SW 1271 (cell line): ENCODE data around the gene LRRC71.
"Not testable (repeated sequence)": the region's sequence is repeated elsewhere in the genome, so short reads cannot be mapped to it uniquely, and the experiment has no call there.

Experiments used
- DNase-seq, 2 experiments: peaks; one replicate each; lab custom pipeline; 2025; lab: John Stamatoyannopoulos, UW

The LRRC71 gene

DNA sequence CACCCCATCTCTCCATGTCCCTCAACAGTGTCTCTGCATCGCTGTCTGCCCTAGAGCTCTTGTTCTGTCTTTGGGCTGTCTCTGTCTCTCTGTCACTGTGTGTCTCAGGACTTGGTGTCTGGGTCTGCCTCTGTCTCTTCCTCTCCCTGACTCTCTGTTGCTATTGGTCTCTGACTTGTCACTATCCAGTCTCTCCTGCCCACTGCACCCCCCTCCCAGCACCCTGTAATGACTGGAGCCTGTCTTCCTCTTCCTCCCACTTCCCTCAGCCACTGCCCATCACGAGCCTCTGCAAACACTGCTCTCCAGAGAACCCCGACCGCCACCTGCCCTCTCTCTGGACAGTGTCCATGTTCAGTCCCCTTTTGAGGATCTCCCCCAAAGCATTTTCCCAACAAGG is 14.8 kb upstream of the LRRC71 start:
- DNase-seq: no peak

GRCh38 chr1:156906206-156906906 is 14.1 kb upstream of the LRRC71 start:
- DNase-seq: no peak

DNA sequence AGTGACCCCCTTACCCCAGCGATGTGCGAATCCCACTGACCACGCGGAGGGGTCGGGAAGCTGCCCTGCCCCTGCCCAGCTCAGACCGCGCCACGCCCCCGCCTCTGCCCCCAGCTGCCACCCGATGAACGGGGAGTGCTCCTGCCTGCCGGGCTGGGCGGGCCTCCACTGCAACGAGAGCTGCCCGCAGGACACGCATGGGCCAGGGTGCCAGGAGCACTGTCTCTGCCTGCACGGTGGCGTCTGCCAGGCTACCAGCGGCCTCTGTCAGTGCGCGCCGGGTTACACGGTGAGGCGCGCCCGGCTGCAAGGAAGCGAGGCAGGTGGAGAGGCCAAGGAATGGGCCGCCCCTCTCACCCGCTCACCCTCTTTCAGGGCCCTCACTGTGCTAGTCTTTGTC is 11.9 kb upstream of the LRRC71 start:
- no peak for DNase-seq

GRCh38 chr1:156908955-156909354 is 11.5 kb upstream of the LRRC71 start:
- no peak for DNase-seq

DNA sequence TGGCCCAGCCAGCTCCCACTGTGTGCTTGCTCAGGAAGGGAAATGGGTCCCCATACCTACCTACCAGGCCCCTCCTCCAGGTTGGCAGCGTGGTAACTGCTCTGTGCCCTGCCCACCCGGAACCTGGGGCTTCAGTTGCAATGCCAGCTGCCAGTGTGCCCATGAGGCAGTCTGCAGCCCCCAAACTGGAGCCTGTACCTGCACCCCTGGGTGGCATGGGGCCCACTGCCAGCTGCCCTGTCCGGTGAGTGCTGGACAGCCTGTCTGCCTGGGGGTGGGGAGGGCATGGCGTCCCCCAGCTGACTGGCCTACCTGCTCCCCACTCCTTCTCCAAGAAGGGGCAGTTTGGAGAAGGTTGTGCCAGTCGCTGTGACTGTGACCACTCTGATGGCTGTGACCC is 10.8 kb upstream of the LRRC71 start:
- DNase-seq: no peak

GRCh38 chr1:156910309-156910782 is 10.1 kb upstream of the LRRC71 start:
- no peak for DNase-seq

GRCh38 chr1:156911577-156912298 is 8.7 kb upstream of the LRRC71 start:
- no peak for DNase-seq

- no peak for DNase-seq
These were observed 8.1 kb upstream of the LRRC71 start for GRCh38 chr1:156912310-156912709.

DNA sequence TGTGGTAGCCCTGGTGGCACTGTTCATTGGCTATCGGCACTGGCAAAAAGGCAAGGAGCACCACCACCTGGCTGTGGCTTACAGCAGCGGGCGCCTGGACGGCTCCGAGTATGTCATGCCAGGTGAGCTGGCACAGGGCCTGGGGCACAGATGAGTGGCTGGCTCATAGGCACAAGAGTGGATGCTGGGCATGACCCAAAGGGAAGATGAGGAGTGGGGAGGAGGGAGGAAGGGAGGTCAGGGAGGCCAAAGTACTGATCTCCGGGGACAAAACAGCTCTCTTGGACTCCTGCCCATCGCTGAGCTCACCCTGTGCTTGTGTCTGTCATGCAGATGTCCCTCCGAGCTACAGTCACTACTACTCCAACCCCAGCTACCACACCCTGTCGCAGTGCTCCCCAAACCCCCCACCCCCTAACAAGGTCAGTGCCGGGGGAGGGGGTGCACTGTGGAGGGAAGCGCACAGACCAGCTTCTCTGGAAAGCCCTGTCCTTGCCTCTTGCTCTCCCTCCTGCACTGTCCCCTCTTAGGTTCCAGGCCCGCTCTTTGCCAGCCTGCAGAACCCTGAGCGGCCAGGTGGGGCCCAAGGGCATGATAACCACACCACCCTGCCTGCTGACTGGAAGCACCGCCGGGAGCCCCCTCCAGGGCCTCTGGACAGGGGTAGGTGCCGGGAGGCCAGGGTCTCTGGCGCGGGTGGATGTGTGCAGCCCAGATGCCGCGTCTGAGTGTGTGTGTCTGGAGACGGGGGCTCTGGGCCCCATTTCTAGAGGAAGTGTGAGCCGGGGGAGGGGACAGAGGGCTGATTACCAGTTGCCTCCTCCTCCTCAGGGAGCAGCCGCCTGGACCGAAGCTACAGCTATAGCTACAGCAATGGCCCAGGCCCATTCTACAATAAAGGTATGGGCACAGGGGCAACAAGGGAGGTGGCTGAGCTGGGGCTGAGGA is 7.3 kb upstream of the LRRC71 start:
- DNase-seq: no peak

DNA sequence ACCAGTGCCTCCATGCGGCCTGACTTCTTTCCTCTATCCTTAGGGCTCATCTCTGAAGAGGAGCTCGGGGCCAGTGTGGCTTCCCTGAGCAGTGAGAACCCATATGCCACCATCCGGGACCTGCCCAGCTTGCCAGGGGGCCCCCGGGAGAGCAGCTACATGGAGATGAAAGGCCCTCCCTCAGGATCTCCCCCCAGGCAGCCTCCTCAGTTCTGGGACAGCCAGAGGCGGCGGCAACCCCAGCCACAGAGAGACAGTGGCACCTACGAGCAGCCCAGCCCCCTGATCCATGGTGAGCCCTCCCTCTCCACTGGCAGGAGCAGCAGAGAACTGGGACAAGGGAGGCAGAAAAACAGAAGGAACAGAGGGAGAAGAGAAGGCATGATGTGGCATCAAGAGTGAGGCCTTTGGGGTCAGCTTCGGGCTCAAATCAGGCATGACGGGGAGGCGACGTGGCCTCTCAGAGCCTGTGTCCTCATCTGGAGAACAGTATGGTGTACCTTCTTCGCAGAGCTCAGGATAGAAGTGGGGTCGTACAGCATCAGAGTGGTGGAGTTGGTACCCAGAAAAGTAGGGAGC is 6.5 kb upstream of the LRRC71 start:
- DNase-seq: no peak

GRCh38 chr1:156914440-156914856 is 6.0 kb upstream of the LRRC71 start:
- no peak for DNase-seq

DNA sequence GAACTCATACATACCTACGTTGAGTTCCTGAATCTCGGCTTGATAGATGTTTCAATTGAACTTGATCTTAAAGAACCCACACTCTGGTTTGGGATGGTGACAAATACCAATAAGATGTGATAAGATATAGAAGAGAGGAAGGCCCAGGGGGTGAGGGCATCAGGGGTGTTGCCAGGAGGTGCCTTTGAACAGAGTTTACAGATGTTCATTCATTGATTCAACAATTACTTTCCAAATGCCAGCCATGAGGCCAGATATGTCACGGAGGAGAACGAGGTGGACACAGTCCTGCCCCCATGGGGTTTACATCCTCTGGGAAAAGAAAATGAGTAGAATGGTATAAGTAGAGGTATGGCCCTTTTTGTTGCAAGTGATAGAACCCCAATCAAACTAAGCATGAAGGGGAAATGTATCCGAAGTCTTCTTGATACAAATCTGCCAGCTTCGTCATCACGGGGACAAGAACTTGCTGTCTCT is 659 bp downstream of the LRRC71 start:
- DNase-seq: no peak

- no peak for DNase-seq
These were observed 2.7 kb downstream of the LRRC71 start for GRCh38 chr1:156922986-156923669.

GRCh38 chr1:156923670-156924477 is 3.4 kb downstream of the LRRC71 start:
- DNase-seq: no peak

DNA sequence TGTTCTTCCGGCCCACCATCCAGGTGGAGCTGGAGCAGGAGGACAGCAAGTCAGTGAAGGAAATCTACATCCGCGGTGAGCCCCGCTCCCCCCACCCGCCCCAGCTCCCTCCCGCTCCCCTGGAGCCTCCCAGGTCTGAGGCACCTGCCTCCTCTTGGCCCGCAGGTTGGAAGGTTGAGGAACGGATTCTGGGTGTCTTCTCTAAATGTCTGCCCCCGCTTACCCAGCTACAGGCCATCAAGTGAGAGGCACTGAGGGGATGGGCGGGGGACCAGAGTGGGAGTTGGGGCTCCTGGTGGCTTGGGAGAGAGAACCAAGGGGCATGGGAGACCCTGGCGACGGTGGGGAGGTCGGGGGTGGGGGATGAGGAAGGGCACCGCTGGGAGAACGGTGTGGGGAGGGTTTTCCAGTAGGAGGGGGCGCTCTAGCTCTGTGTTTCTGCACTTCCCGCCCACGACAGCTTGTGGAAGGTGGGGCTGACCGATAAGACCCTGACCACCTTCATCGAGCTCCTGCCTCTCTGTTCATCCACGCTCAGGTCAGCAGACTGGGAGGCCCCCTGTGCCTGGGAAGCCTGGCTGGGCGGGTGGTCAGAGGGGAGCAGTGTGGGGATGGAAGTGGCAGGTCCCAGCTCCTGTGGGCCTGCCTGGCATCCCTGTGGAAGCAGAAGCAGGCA is 4.2 kb downstream of the LRRC71 start:
- DNase-seq: no peak

DNA sequence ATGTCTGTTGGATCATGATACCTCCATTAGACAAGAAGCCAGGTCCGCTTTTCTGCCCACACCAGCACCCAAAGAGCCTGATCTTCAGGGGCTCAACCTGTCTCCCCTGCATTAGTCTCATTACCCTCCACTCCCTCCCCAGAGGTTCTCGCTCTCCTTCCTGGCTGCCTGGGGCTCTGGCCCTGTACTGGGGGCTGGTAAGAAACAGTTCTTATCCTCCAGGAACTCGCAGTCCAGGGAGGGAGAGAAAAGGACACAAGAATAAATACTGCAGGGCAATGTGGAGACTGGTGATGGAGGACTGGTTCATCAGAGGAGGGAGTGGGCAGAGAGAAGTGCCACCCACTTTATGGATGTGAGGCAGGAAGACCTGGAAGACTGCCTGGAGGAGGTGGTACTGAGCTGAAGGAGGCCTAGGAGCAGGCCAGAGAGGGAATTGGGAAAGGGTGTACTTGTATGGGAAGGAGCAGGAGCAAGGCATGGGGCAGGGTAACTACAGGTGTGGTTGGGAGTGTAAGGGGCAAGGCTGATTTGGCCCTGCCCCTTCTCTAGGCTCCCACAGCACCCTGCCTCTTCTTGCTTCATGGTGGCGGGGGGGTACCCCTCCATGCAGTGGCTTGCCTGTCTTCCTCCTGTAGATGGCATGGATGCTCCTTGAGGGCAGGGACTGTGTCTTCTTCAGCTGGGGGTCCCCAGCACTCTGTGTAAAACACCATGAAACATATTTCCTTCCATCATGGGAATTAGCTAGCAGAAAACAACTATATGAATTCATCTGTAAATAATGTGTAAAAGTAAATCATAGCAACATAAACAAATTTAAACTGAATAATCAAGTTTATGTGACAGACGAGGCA is 5.0 kb downstream of the LRRC71 start:
- no peak for DNase-seq

DNA sequence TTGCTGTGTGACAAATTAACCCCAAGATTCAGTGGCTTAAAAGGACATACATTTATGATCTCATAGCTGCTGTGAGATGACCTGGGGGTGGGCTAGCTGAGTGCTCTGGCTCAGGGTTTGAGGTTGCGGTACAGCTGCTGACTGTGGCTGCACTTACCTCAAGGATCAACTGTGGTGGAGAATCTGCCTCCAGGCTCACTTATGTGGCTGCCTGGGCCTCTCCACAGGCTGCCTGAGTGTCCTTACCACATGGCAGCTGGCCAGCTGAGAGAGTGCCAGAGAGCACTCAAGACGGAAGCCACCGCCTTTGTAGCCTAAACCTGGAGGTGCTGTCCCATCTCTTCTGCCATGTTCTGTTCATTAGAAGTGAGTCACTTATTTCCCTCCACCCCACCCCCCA is 5.7 kb downstream of the LRRC71 start:
- DNase-seq: no peak

- not testable (repeated sequence) for DNase-seq
These were observed 6.3 kb downstream of the LRRC71 start for GRCh38 chr1:156926695-156927094.
